Stomach (tissue), 4 donors: ENCODE data around the gene LARGE2.

Experiments used
- CTCF ChIP-seq, 7 experiments: fragments of 450-650 bp in 4 of 7; fragments of 200-600 bp in 3 of 7; sonication (generic) in 3 of 7; IDR thresholded peaks; one replicate each; pipeline ENCODE4 v1.5.1; 2016 to 2019; ENCODE audit warnings: antibody characterized with exemption in 7 of 7, control low read depth in 2 of 7, mild to moderate bottlenecking in 1 of 7
- EP300 ChIP-seq: sonication (generic); formaldehyde crosslinking; IDR thresholded peaks from one replicate; pipeline ENCODE4 v1.6.1; 2017; ENCODE audit warnings: antibody characterized with exemption
- POLR2AphosphoS5 ChIP-seq, 3 donors: sonication (generic); formaldehyde crosslinking; IDR thresholded peaks; one replicate each; pipeline ENCODE4 v1.6.1; 2016; ENCODE audit warnings: antibody characterized with exemption in 3 of 3

GRCh38 chr11:45937916-45938315, 15.5 kb downstream of the LARGE2 start:
- TF ChIP-seq EP300, result no peak
- TF ChIP-seq CTCF (IDR thresholded peaks at IDR 0.05), result no peak
- TF ChIP-seq POLR2AphosphoS5 (IDR thresholded peaks at IDR 0.05), result no peak
